GM19043 (cell line): Measurements from ENCODE around the gene FASTKD3.

ENCODE experiments used
- ATAC-seq: cut with Tn5 transposase; IDR thresholded peaks from one replicate; pipeline ENCODE4 v1.9.1; 2021; ENCODE audit warnings: low read depth; ENCODE audit not compliant: unreplicated experiment

Gene FASTKD3

GRCh38 chr5:7850395-7851239 is 18.2 kb downstream of the FASTKD3 start, which contains the start of gene CFAP90:
Gene CFAP90 (minus strand): TSS chr5:7851133. CDS start chr5:7851021, 112 bp downstream.
- ATAC-seq = no peak

DNA sequence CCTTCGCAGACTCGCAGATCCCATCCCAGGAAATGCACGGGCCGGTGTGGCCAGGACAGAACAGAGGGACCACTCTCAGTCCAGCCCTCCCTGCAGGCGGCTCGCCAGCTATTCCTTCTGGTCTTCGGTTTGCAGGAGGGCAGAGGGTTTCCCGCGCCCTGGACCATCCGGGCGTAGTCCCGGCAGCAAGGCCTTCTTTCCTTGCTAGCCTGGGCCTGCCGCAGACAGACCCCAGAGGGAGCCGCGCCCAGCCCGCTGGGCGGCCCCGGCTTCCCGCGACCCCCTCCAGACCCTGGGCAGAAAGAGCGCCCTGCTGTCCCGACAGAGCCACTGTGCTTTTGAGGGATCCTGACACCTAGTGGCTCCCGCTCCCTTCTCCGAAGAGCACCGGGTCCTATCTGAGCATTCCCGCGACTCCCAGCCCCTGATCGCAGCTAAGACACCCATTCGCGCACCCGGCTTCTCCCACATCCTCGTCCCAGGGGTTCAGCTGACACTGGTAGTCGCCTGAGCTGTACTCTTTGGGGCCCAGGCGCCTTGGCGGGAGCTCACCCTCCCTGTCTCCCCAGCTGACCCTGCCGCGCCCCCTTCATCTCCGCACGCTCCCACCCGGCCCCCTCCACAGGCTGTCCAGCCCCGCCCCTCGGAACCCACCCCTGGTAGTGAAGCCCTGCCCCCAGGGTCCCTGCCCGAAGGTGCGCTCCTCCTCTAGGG is 19.0 kb downstream of the FASTKD3 start:
- ATAC-seq = no peak

GRCh38 chr5:7848296-7848695 is 20.5 kb downstream of the FASTKD3 start:
- no peak for ATAC-seq

DNA sequence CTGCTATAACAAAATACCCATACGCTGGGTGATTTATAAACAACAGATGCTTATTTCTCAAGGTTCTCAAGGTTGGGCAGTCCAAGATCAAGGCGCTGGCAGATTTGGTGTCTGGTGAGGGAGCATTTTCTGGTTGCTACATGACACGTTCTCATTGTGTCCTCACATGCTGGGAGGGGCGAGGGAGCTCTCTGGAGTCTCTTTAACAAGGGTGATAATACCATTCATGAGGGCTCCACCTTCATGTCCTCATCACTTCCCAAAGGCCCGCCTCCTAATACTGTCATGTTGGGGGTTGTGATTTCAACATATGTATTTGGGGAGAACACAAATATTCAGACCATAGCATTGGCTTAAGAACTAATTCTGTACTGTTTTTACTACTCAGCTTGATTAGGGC is 22.5 kb downstream of the FASTKD3 start:
- ATAC-seq = no peak

DNA sequence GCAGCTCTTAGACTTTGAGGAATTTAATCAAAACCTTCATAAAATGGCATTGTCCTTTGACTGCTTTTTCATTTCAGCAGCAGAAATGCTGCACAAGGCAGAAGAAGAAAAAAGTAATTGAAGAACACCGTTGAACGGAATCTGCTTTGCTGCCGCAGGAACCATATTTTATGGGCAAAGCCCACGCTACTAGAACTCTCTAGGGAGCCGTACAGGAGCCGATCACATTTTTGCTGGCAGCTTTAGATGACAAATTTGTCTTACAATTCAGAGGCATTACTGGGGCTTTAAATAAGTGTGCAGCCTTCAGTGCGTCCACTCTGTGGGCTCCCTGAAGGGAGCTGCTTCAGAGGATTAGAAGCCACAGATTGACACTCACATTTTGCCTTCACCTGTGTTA is 23.3 kb downstream of the FASTKD3 start:
- ATAC-seq = no peak

DNA sequence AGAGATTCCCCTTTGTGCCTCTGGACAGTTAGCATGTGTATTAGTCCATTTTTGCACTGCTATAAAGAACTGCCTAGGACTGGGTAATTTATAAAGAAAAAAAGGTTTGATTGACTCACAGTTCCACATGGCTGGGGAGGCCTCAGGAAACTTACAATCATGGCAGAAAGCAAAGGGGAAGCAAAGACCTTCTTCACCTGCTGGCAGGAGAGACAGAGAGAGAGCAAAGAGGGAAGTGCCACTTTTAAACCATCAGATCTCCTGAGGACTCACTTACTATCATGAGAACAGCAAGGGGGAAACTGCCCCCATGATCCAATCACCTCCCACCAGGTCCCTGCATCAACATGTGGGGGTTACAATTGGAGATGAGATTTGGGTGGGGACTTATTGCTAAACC is 23.9 kb downstream of the FASTKD3 start:
- ATAC-seq = no peak

GRCh38 chr5:7842531-7842930 is 26.3 kb downstream of the FASTKD3 start:
- ATAC-seq = no peak

DNA sequence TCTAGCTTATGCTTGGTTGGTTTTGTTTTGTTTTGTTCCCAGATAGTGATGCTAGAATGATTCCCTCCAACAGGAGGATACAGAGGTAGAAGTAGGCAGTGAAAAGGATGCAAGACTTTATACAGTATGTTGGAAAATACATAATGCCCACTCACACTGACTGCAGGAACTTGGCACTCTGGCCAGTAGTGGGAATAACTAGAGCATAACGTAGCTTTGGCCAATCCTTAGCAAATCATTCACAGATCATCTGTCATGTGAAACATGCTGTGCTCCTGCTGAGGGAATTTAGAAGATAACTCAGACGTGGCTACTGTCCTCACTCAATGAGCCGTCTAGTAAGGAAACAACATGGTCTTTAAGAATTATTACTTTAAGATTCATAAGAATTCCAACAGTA is 31.4 kb downstream of the FASTKD3 start:
- no peak for ATAC-seq

GRCh38 chr5:7834982-7835381 is 33.8 kb downstream of the FASTKD3 start:
- no peak for ATAC-seq

- no peak for ATAC-seq
Observed at GRCh38 chr5:7828269-7828668, 40.6 kb downstream of the FASTKD3 start.

GRCh38 chr5:7827610-7828009 is 41.2 kb downstream of the FASTKD3 start:
- ATAC-seq = no peak

GRCh38 chr5:7825630-7826029 is 43.2 kb downstream of the FASTKD3 start:
- ATAC-seq = no peak

GRCh38 chr5:7824995-7825394 is 43.8 kb downstream of the FASTKD3 start:
- no peak for ATAC-seq

GRCh38 chr5:7823594-7823993 is 45.2 kb downstream of the FASTKD3 start:
- ATAC-seq = no peak

GRCh38 chr5:7822449-7822848 is 46.4 kb downstream of the FASTKD3 start:
- ATAC-seq = no peak

DNA sequence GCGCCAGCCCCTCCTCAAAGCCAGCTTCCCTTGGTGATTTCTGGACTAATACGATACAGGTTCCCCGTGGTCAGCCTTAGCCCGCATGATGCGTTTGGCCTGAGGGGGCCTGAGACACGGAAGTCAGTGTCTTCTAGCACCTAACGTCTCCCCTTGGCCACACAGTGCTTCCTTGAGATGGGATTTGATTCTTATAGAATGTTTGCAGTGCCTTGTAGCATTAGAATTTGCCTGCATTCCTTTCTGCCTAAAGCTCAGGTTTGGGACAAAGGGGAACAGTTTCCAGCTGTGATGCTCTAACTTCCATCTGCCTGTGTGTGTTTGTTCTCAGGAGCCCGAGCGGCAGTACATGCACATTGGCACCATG is 52.3 kb downstream of the FASTKD3 start:
- peak; percentile 17 for ATAC-seq

DNA sequence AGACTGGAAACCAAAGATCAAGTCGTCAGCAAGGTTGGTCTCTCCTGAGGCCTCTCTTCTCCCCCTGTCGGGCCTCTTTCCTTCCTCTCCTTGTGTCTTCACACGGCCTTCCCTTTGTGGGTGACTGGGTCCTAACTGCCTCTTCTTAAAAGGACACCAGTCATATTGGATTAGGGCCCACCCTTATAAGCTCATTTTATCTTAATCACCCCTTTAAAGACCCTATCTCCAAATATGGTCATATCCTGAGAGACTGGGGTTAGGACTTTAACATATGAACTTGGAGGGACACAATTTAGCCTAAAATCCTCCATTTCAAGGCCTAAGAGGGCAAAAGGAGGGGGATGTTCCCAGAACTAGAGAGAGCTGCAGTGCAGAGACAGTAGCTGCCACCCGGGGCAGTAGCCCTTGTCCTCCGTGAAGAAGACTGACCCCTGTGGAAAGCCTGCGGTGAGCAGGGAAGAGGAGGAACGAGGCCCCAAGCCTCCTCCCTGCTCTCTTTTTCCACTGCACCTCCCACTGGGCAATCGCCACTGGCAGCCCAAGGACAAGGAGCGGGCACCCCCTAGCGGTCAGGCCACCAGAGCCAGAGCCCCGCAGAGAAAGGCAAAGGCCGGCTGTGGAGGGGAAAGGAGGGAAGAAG is 52.8 kb downstream of the FASTKD3 start:
- peak; percentile 85 for ATAC-seq

GRCh38 chr5:7814816-7815215 is 54.0 kb downstream of the FASTKD3 start:
- no peak for ATAC-seq

DNA sequence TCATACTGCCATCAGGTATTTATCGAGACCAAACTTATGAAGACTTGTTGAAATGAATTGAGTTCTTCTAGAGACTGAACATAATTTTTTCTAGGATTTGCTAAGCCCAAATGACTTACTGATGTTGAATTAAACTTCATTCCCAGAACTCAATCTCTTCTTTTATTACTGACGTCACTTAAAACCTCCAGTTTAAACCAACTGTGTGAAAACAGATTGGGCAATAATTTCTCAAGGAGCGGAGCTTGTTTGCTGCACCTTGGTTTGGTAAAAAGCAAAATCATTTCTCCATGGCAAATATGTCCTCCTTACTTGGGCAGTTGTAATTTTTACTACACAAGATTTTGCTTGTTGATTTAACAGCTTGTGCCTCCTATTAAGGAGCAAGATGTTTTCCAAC is 55.3 kb downstream of the FASTKD3 start:
- ATAC-seq = no peak

DNA sequence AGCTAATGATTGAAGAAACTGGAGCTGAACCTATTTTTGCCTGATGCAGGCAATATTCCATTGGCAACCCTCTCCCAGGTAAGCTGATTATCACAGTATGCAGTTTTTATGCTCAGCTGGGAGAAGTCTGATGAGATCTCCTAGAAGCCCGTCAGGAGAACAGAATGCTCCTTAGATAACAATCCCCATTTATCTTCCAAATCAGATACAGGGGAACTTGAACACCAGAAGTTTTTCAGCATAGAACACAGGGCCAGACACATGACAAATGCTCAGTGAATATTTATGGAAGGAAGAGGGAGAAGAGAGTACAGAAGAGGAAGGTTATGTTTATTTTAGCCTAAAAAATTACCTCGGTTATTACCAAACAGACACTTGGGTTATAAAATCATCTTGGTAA is 55.8 kb downstream of the FASTKD3 start:
- no peak for ATAC-seq

GRCh38 chr5:7811715-7812114 is 57.1 kb downstream of the FASTKD3 start:
- no peak for ATAC-seq
